Measurements from ENCODE around the gene RBBP9. TPM values are rescaled to one million over a fixed set of nuclear protein-coding genes. Genes with fewer than 3 reads are reported as not detected.
"Not testable (repeated sequence)": the region's sequence is repeated elsewhere in the genome, so short reads cannot be mapped to it uniquely, and the experiment has no call there.

RBBP9 gene
- total RNA-seq, 1 experiment from 2014 or later, result 6.8 TPM

GRCh38 chr20:18507218-18508191, 10.5 kb upstream of the RBBP9 start, which contains the start of gene SEC23B:
TSS of gene SEC23B (plus strand) at chr20:18507940. CDS start at chr20:18510836, 2,896 bp downstream.
- peak within 1 kb of the TSS; percentile 100 for H3K27ac Mint-ChIP-seq (ENCODE audit: low read depth, unreplicated experiment)
- peak within 1 kb of the TSS; percentile 100 for H3K4me3 Mint-ChIP-seq (ENCODE audit: unreplicated experiment)
- ChIA-PET POLR2A (interaction anchor here (0.6 to 5.7 kb wide), 52 partner anchors 8 to 1545 kb away, joined by 3 to 283 read pairs (median 4); partner anchors contain the start of genes CFAP61, CRNKL1, DSTN and DTD1), CTCF (interaction anchor here (0.6 to 4.6 kb wide), 12 partner anchors 8 to 1279 kb away, joined by 3 to 37 read pairs (median 4); partner anchors contain the start of gene RBBP9)
- no peaks in the 10 kb centered on the region for H3K9me3 Mint-ChIP-seq (ENCODE audit: unreplicated experiment)
- H3K4me1 Mint-ChIP-seq (ENCODE audit: insufficient read depth, unreplicated experiment), result peaks cover 14% of the 10 kb centered on the region
- no TSS peak for BruUV-seq (replicated peaks)
- intact Hi-C loops (cut with micrococcal nuclease), result loop anchor here (2.0 to 5.0 kb wide), 2 partner anchors 41 to 60 kb away; partner anchors contain the start of genes DZANK1, POLR3F and SMIM26
- peaks cover 40% of the 10 kb centered on the region for H3K36me3 Mint-ChIP-seq (ENCODE audit: insufficient read depth, unreplicated experiment)
- TF ChIP-seq CTCF (IDR thresholded peaks at IDR 0.05; ENCODE audit: unreplicated experiment), result no peak
- H3K27me3 Mint-ChIP-seq (ENCODE audit: insufficient read depth, unreplicated experiment), result no peaks in the 10 kb centered on the region
- DNase-seq (ENCODE audit: unreplicated experiment), result peak; percentile 98

DNA sequence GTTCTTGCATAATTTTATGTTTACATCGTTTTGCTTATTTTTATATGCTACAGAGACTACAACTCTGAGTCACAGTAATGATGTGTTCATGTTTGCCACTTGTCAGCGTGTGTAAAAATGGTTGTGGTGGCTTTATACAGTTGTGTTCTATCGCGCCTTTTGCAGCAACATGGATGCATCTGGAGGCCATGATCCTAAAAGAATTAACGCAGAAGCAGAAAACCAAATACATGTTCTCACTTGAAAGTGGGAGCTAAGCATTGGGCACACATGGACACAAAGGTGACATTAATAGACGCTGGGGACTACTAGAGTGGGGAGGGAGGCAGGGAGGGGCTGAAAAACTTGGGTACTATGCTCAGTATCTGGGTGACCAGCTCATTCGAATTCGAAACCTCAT, 9.7 kb upstream of the RBBP9 start:
- Mint-ChIP-seq H3K4me3 (ENCODE audit: unreplicated experiment) (peak overlapping the region; percentile 100), H3K27me3 (ENCODE audit: insufficient read depth, unreplicated experiment) (no peaks in the 10 kb centered on the region), H3K36me3 (ENCODE audit: insufficient read depth, unreplicated experiment) (peaks cover 34% of the 10 kb centered on the region), H3K9me3 (ENCODE audit: unreplicated experiment) (no peaks in the 10 kb centered on the region), H3K27ac (ENCODE audit: low read depth, unreplicated experiment) (peak overlapping the region; percentile 100), H3K4me1 (ENCODE audit: insufficient read depth, unreplicated experiment) (peaks cover 14% of the 10 kb centered on the region)
- intact Hi-C loops (cut with micrococcal nuclease), result loop anchor here (2.0 to 5.0 kb wide), 2 partner anchors 40 to 61 kb away; partner anchors contain the start of genes DZANK1, POLR3F and SMIM26
- ChIA-PET POLR2A (interaction anchor here (0.7 to 5.7 kb wide), 40 partner anchors 9 to 1545 kb away, joined by 3 to 283 read pairs (median 6); partner anchors contain the start of genes CFAP61, CRNKL1, DSTN and DTD1), CTCF (interaction anchor here (0.6 to 4.6 kb wide), 9 partner anchors 8 to 113 kb away, joined by 3 to 37 read pairs (median 4); partner anchors contain the start of gene RBBP9)
- peak; percentile 17 for DNase-seq (ENCODE audit: unreplicated experiment)
- BruUV-seq (replicated peaks), result TSS peak; percentile 94
- TF ChIP-seq CTCF (IDR thresholded peaks at IDR 0.05; ENCODE audit: unreplicated experiment), result no peak

DNA sequence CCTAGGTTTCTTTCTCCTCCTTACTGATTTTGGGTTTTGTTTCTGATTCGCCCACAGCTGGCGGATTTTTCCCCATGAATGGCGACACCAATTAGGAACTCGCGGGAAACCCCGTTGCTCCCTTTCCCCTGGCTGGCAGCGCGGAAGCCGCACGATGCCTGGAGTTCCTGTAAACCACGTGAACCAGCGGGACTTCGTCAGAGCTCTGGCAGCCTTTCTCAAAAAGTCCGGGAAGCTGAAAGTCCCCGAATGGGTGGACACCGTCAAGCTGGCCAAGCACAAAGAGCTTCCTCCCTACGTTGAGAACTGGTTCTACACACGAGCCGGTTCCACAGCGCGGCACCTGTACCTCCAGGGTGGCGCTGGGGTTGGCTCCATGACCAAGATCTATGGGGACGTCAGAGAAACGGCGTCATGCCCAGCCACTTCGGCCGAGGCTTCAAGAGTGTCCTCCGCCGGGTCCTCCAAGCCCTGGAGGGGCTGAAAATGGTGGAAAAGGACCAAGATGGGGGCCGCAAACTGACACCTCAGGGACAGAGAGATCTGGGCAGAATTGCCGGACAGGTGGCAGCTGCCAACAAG, 7.5 kb upstream of the RBBP9 start:
- Mint-ChIP-seq H3K27me3 (ENCODE audit: insufficient read depth, unreplicated experiment) (no peaks in the 10 kb centered on the region), H3K4me1 (ENCODE audit: insufficient read depth, unreplicated experiment) (no peaks in the 10 kb centered on the region), H3K27ac (ENCODE audit: low read depth, unreplicated experiment) (no peak overlapping the region), H3K9me3 (ENCODE audit: unreplicated experiment) (no peaks in the 10 kb centered on the region), H3K4me3 (ENCODE audit: unreplicated experiment) (no peak overlapping the region), H3K36me3 (ENCODE audit: insufficient read depth, unreplicated experiment) (peaks cover 13% of the 10 kb centered on the region)
- POLR2A ChIA-PET, result interaction anchor here (1.0 to 5.7 kb wide), 3 partner anchors 7 to 62 kb away, joined by 3 to 283 read pairs (median 108); partner anchors contain the start of genes DZANK1, POLR3F, RBBP9 and SMIM26
- intact Hi-C loops (cut with micrococcal nuclease), result loop anchor here (5.0 kb wide), 1 partner anchor 63 kb away; the partner anchor contains the start of gene SMIM26
- no TSS peak for BruUV-seq (replicated peaks)
- CTCF ChIA-PET, result interaction anchor here (0.6 kb wide), 2 partner anchors 91 to 1359 kb away, joined by 3 to 4 read pairs; no protein-coding TSS in a partner anchor
- DNase-seq (ENCODE audit: unreplicated experiment), result no peak
- no peak for TF ChIP-seq CTCF (IDR thresholded peaks at IDR 0.05; ENCODE audit: unreplicated experiment)

GRCh38 chr20:18501672-18502071, 4.6 kb upstream of the RBBP9 start:
- BruUV-seq (replicated peaks); intact Hi-C loops (cut with micrococcal nuclease); H3K36me3 Mint-ChIP-seq (ENCODE audit: insufficient read depth, unreplicated experiment); POLR2A ChIA-PET; H3K9me3 Mint-ChIP-seq (ENCODE audit: unreplicated experiment); H3K4me1 Mint-ChIP-seq (ENCODE audit: insufficient read depth, unreplicated experiment); H3K4me3 Mint-ChIP-seq (ENCODE audit: unreplicated experiment); H3K27me3 Mint-ChIP-seq (ENCODE audit: insufficient read depth, unreplicated experiment); DNase-seq (ENCODE audit: unreplicated experiment); H3K27ac Mint-ChIP-seq (ENCODE audit: low read depth, unreplicated experiment): not testable (repeated sequence)
- CTCF ChIA-PET, result interaction anchor here (1.7 kb wide), 1 partner anchor 88 kb away, joined by 4 read pairs; no protein-coding TSS in a partner anchor
